K562 (cell line): ENCODE data around the gene BRAF.

Source experiments
- BHLHE40 ChIP-seq: IDR thresholded peaks from 2 replicates; pipeline ENCODE4 v1.6.1; 2011; ENCODE audit warnings: low read length, improper control_type of control experiment
- CREB3L1 ChIP-seq: fragments of 450-650 bp; IDR thresholded peaks from 2 replicates; pipeline ENCODE4 v1.6.1; 2014; ENCODE audit warnings: low read depth, mild to moderate bottlenecking, moderate library complexity, borderline replicate concordance
- CTCF ChIP-seq, 3 experiments: IDR thresholded peaks in 2 of 3; conservative IDR thresholded peaks in 1 of 3; 2 replicates each; pipeline ENCODE4 v1.5.1; 2011 to 2012; ENCODE audit warnings: low read length in 3 of 3, mild to moderate bottlenecking in 3 of 3, control low read depth in 2 of 3, improper control_type of control experiment in 1 of 3, inconsistent platforms in 1 of 3, low read depth in 1 of 3, mixed read lengths in 1 of 3, moderate library complexity in 1 of 3; ENCODE audit not compliant: insufficient read depth in 2 of 3
- EP300 ChIP-seq: IDR thresholded peaks from 2 replicates; pipeline ENCODE4 v1.6.1; 2012; ENCODE audit warnings: low read length, improper control_type of control experiment
- HDAC3 ChIP-seq: fragments of 450-650 bp; IDR thresholded peaks from 2 replicates; pipeline ENCODE4 v1.6.1; 2018; ENCODE audit warnings: borderline replicate concordance, mild to moderate bottlenecking, moderate library complexity; ENCODE audit not compliant: partially characterized antibody
- L3MBTL2 ChIP-seq: fragments of 450-650 bp; IDR thresholded peaks from 2 replicates; pipeline ENCODE4 v1.6.1; 2016; ENCODE audit warnings: mild to moderate bottlenecking, moderate library complexity
- PTBP1 ChIP-seq: fragments of 200-400 bp; formaldehyde crosslinking; IDR thresholded peaks from 2 replicates; pipeline ENCODE4 v1.6.1; 2017; ENCODE audit warnings: low read depth, low read length
- USF1 ChIP-seq: sonication (generic); formaldehyde crosslinking; IDR thresholded peaks from 2 replicates; pipeline ENCODE4 v1.9.0; 2022; ENCODE audit warnings: mild to moderate bottlenecking, missing genetic modification reagents

- TF ChIP-seq CTCF (IDR thresholded peaks at IDR 0.05 in 2 of 3, conservative IDR thresholded peaks at IDR 0.05 in 1 of 3; ENCODE audit: insufficient read depth in 2 of 3, low read depth in 1 of 3, low read length in 3 of 3) = no peak
- no peak for TF ChIP-seq USF1 (CRISPR knock-in tag)
- no peak for TF ChIP-seq L3MBTL2
- no peak for TF ChIP-seq PTBP1
- TF ChIP-seq BHLHE40 = no peak
- no peak for TF ChIP-seq EP300
- TF ChIP-seq HDAC3 = no peak
- TF ChIP-seq CREB3L1 = no peak
Observed at GRCh38 chr7:140672382-140673062, 252.2 kb downstream of the BRAF start, which contains the start of gene ADCK2.
